Measurements from ENCODE around the gene BCL7A.

- TF ChIP-seq, protein P1, sequence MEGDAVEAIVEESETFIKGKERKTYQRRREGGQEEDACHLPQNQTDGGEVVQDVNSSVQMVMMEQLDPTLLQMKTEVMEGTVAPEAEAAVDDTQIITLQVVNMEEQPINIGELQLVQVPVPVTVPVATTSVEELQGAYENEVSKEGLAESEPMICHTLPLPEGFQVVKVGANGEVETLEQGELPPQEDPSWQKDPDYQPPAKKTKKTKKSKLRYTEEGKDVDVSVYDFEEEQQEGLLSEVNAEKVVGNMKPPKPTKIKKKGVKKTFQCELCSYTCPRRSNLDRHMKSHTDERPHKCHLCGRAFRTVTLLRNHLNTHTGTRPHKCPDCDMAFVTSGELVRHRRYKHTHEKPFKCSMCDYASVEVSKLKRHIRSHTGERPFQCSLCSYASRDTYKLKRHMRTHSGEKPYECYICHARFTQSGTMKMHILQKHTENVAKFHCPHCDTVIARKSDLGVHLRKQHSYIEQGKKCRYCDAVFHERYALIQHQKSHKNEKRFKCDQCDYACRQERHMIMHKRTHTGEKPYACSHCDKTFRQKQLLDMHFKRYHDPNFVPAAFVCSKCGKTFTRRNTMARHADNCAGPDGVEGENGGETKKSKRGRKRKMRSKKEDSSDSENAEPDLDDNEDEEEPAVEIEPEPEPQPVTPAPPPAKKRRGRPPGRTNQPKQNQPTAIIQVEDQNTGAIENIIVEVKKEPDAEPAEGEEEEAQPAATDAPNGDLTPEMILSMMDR (IDR thresholded peaks at IDR 0.05; ENCODE audit: low read depth, low read length, poor library complexity, severe bottlenecking) = no peak
- TF ChIP-seq EZH2phosphoT487 (IDR thresholded peaks at IDR 0.05; ENCODE audit: borderline replicate concordance, low read length) = no peak
Observed at GRCh38 chr12:122087431-122088178, 65.9 kb downstream of the BCL7A start.
